ENCODE results near the gene U2SURP.

DNA sequence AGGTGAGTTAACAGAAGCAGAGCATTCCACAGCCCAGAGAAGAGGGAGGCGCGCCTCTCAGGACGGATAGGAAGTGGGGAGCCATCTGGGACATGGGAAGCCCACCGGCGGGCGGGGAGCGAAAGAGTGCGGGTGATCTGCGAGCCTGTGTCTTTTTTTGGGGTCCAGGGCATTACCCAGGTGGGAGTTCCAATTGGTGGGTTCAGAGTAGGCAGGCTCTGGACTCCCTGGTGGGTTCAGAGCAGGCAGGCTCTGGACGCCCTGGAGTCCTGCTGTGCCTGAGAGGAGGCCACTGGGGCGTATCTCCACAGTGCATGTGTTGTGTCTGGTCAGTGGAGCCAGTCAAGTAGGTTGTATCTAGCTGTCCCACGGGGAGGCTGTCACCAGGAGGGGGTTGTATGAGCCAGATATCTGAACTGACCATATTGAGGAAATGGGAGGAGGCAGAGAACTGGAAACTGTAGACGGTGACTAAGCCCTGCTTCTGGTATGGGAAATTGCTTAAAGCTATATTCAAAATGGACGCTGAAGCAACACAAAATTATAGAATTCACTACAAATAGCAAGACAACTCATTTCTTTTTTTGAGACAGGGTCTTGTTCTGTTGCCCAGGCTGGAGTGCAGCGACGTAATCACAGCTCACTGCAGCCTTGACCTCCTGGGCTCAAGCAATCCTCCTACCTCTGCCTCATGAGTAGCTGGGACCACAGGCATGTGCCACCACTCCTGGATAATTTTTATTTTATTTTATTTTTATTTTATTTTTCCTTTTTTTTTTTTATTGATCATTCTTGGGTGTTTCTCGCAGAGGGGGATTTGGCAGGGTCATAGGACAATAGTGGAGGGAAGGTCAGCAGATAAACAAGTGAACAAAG, 83.7 kb downstream of the U2SURP start:
- TF ChIP-seq, protein P1, sequence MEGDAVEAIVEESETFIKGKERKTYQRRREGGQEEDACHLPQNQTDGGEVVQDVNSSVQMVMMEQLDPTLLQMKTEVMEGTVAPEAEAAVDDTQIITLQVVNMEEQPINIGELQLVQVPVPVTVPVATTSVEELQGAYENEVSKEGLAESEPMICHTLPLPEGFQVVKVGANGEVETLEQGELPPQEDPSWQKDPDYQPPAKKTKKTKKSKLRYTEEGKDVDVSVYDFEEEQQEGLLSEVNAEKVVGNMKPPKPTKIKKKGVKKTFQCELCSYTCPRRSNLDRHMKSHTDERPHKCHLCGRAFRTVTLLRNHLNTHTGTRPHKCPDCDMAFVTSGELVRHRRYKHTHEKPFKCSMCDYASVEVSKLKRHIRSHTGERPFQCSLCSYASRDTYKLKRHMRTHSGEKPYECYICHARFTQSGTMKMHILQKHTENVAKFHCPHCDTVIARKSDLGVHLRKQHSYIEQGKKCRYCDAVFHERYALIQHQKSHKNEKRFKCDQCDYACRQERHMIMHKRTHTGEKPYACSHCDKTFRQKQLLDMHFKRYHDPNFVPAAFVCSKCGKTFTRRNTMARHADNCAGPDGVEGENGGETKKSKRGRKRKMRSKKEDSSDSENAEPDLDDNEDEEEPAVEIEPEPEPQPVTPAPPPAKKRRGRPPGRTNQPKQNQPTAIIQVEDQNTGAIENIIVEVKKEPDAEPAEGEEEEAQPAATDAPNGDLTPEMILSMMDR (conservative IDR thresholded peaks at IDR 0.05 in 1 of 2, IDR thresholded peaks at IDR 0.05 in 1 of 2; ENCODE audit: extremely low read depth in 1 of 2, insufficient read depth in 1 of 2, low read depth in 1 of 2, low read length in 2 of 2), result no peak
- no peak for TF ChIP-seq EZH2 (IDR thresholded peaks at IDR 0.05; ENCODE audit: borderline replicate concordance, low read length)
